Erythroblast (primary cell): ENCODE data around the gene MS4A2.
"Not testable (repeated sequence)": the region's sequence is repeated elsewhere in the genome, so short reads cannot be mapped to it uniquely, and the experiment has no call there.

ENCODE experiments used
- DNase-seq, 2 experiments: peaks; one replicate each; lab custom pipeline; 2025; lab: John Stamatoyannopoulos, UW
- GATA1 ChIP-seq: IDR thresholded peaks from 2 replicates; pipeline ENCODE4 v1.6.1; 2011; ENCODE audit warnings: low read depth, mild to moderate bottlenecking, control low read depth, low read length, moderate library complexity
- POLR2A ChIP-seq: IDR thresholded peaks from 2 replicates; pipeline ENCODE4 v1.6.1; 2011; ENCODE audit warnings: mild to moderate bottlenecking, low read length

Gene MS4A2

DNA sequence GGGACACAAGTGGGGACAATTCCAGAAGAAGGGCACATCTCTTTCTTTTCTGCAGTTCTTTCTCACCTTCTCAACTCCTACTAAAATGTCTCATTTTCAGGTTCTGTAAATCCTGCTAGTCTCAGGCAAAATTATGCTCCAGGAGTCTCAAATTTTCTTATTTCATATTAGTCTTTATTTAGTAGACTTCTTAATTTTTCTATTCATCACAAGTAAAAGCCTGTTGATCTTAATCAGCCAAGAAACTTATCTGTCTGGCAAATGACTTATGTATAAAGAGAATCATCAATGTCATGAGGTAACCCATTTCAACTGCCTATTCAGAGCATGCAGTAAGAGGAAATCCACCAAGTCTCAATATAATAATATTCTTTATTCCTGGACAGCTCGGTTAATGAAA lies at the start of gene MS4A2:
Gene MS4A2 (plus strand): TSS at position 301 of the 400 bp plus-strand sequence. CDS start 102 bp downstream, outside the sequence.
- DNase-seq, result no peak
- TF ChIP-seq POLR2A, result no peak
- no peak for TF ChIP-seq GATA1

DNA sequence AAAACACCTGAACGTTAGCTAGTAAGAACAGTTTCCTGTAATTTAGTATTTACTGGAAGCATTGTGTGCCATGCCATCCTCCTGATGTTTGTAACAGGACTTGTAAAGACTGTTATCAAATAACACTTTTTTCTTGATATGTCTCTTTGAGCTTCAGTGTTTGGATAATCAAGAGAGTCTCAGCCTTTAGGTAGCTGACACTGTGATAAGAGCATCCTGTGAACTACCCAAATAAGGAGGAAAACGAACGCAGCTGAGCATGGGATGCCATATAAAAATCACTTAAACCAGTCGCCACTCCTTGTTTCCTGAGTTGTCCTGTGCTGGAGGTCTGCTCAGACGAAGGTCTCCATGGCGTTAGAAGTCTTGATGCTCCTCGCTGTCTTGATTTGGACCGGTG lies 48.4 kb upstream of the MS4A2 start, which contains the start of gene OOSP2:
Gene OOSP2 (plus strand): TSS at position 301 of the 400 bp plus-strand sequence. CDS start 51 bp downstream, at position 352.
- TF ChIP-seq POLR2A (no peak), GATA1 (no peak)
- DNase-seq, result no peak

DNA sequence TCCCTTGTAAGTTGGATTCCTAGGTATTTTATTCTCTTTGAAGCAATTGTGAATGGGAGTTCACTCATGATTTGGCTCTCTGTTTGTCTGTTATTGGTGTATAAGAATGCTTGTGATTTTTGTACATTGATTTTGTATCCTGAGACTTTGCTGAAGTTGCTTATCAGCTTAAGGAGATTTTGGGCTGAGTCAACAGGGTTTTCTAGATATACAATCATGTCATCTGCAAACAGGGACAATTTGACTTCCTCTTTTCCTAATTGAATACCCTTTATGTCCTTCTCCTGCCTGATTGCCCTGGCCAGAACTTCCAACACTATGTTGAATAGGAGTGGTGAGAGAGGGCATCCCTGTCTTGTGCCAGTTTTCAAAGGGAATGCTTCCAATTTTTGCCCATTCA lies 38.0 kb upstream of the MS4A2 start:
- not testable (repeated sequence) for DNase-seq

DNA sequence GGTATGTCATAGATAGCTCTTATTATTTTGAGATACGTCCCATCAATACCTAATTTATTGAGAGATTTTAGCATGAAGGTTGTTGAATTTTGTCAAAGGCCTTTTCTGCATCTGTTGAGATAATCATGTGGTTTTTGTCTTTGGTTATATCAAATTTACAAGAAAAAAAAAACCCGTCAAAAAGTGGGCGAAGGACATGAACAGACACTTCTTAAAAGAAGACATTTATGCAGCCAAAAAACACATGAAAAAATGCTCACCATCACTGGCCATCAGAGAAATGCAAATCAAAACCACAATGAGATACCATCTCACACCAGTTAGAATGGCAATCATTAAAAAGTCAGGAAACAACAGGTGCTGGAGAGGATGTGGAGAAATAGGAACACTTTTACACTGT lies 37.6 kb upstream of the MS4A2 start:
- DNase-seq, result not testable (repeated sequence)

GRCh38 chr11:60056349-60056969 lies 32.0 kb upstream of the MS4A2 start, which contains the start of gene MS4A3:
MS4A3 (plus strand) TSS chr11:60056665; CDS start chr11:60061161, 4,496 bp downstream.
- TF ChIP-seq POLR2A, result no peak
- TF ChIP-seq GATA1, result no peak
- peak; percentile 12 to 19 for DNase-seq

DNA sequence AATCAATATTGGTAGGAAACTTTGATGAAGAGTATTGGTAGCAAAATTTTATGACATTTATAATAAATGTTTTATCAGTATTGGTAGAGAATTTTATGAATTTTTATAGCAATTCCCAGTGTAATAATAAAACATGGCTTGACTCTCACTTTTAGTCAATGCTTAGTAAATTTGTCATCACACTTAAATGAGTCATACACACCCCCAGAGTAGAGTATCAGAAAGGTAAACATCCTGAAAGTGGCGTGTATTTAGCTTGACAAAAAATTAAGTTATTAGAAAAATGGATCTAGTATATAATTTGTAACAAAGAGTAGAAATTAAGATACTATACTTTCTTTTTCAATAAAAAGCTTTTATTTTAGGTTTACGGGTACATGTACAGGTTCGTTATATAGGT lies 29.4 kb upstream of the MS4A2 start:
- DNase-seq, result no peak
- TF ChIP-seq GATA1, result no peak

DNA sequence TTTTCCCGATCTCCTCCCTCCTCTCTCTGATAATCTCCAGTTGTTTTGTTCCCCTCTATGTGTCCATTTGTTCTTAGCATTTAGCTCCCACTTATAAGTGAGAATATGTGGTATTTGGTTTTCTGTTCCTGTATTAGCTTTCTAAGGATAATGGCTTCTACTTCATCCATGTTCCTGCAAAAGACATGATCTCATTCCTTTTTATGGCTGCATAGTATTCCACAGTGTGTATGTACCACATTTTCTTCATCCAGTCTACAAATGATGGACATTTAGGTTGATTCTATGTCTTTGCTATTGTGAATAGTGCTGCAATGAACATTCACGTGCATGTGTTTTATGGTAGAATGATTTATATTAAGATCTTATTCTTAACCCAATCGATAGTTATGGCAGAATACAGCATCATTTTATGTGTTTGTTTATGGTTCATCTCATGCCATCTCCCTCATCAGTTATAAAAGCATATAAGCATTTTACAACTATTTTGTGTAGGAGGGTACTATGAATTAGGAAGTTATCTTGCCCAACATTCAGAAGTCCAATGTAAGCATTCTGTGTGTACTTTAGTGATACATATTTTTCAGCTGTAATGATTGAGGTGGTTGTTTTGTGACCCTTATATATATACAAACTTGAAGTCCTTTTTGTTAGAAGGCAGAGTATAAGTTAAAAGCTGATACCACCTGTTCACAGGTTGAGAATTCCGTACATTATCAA lies 28.8 kb upstream of the MS4A2 start:
- no peak for DNase-seq

GRCh38 chr11:60064111-60064510 lies 24.4 kb upstream of the MS4A2 start:
- no peak for TF ChIP-seq POLR2A
- TF ChIP-seq GATA1, result no peak
- DNase-seq, result no peak

More for the DNA sequence above, 28.8 kb upstream of the MS4A2 start:
- TF ChIP-seq GATA1 (no peak), POLR2A (no peak)

DNA sequence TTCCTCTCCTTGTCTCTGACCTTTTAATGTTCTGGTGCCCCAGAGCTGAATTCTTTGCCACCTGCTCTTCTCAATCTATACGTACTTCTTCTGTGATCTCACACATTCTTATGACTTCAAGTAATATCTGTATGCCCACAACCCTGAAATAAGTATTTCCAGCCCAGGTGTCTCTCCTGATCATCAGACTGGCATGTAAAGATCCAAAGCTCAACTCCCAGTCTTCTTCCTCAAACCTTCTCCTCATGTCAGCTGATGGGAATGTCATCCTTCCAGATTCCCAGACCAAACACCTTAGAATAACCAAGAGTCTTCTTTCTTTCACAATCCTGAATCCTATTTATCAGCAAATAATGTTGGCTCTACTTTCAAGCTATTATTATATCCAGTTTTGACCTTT lies 22.7 kb upstream of the MS4A2 start:
- DNase-seq, result no peak
- TF ChIP-seq POLR2A, result no peak
- no peak for TF ChIP-seq GATA1

DNA sequence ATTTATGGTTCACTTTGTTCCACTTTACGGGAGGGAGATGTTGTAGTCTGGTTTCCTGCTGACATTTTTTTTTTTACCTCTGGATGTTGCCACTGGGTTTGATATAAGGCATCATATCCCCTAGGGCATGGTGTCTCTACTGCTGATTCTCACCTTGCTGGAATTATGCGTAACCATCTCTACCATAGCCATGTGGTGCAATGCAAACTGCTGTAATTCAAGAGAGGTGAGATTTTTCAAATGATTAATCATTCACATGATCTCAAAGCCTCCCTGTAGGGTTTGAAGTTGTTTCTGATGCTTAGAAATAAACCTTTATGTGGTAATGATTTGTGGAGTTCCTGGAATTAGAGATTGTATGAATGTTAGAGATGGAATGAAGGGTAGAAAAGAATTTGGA lies 19.0 kb upstream of the MS4A2 start:
- TF ChIP-seq GATA1 (no peak), POLR2A (no peak)
- DNase-seq, result no peak

GRCh38 chr11:60071644-60072043 lies 16.8 kb upstream of the MS4A2 start:
- DNase-seq, result not testable (repeated sequence)

GRCh38 chr11:60077216-60077817 lies 11.1 kb upstream of the MS4A2 start:
- DNase-seq, result no peak
- no peak for TF ChIP-seq GATA1
- TF ChIP-seq POLR2A, result no peak

DNA sequence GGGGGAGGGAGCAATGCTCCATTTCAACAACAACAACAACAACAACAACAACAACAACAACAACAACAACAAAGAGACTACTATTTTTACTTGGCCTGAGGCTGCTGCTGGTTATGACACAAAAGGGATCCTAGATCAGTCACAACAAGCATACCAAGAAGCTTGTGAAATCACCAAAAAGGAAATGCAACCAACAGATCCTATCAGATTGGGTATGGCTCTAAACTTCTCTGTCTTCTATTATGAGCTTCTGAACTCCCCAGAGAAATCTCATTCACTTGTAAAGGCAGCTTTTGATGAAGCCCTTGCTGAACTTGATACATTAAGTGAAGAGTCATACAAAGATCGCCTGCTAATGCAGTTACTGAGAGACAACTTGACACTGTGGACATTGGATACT lies 10.5 kb upstream of the MS4A2 start:
- TF ChIP-seq GATA1 (no peak), POLR2A (no peak)
- no peak for DNase-seq

- no peak for TF ChIP-seq GATA1
- no peak for TF ChIP-seq POLR2A
- peak; percentile 9 to 49 for DNase-seq
These were observed 9.7 kb upstream of the MS4A2 start for GRCh38 chr11:60078745-60079144.
